Measurements from ENCODE around the gene POLL. TPM values are rescaled to one million over a fixed set of nuclear protein-coding genes. Genes with fewer than 3 reads are reported as not detected.

The POLL gene
- polyA plus RNA-seq, 2 of the 4 experiments (the other 2 are of a cell fraction), result 13.3 to 16.7 TPM

DNA sequence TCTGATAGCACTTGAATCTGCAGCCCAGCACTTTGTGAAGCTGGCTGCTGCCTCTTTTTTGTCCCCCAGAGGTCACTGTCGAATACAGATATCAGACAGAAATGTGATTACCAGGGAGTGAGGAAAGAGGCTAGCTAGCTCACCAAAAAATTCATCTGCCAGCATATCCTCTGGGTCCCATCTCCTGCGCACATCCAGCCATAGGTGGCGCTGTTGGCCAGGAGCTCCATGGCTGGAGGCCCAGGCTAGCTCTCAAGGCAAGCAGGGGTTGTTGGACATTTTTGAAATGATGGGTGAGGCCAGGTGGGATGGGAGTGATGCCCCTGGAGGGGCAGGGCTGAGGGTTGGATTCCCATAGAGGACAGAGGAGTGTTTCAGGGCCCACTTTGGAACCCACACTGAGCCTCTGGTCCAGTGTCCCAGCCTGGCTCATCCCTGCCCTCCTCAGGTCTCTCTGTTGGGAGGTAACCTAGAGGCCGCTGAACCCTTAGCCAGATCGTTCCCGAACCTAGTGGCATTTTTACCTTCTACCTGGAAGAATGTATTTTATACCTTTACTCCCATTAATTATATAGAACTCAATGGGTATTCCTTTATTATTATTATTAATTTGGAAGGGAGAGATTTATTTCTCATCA lies 14.8 kb upstream of the POLL start:
- no peaks in the 10 kb centered on the region for H3K9me3 ChIP-seq
- H3K4me3 ChIP-seq, result no peak overlapping the region
- ATAC-seq (peak; percentile 88 to 98), DNase-seq (ENCODE audit: low read depth in 1 of 2, low spot score in 1 of 2) (peak; percentile 79 to 86), FAIRE-seq (peak; percentile 39)
- H3K4me2 ChIP-seq, result no peak overlapping the region
- H3K4me1 ChIP-seq, result no peaks in the 10 kb centered on the region
- CTCF ChIA-PET, result interaction anchor here (0.5 to 8.8 kb wide), 27 partner anchors 9 to 466 kb away, joined by 3 to 106 read pairs (median 4); partner anchors contain the start of genes DPCD, KCNIP2, NPM3 and POLL
- TF ChIP-seq JUNB (IDR thresholded peaks at IDR 0.05) (no peak), RAD21 (conservative IDR thresholded peaks at IDR 0.05 in 1 of 2, IDR thresholded peaks at IDR 0.05 in 1 of 2) (peak; percentile 72 to 76), SMC3 (IDR thresholded peaks at IDR 0.05) (peak; percentile 46; the same call in 2 of the 3 replicates), CHD4 (IDR thresholded peaks at IDR 0.05; ENCODE audit: borderline replicate concordance) (no peak)
- TF ChIP-seq, protein P1, sequence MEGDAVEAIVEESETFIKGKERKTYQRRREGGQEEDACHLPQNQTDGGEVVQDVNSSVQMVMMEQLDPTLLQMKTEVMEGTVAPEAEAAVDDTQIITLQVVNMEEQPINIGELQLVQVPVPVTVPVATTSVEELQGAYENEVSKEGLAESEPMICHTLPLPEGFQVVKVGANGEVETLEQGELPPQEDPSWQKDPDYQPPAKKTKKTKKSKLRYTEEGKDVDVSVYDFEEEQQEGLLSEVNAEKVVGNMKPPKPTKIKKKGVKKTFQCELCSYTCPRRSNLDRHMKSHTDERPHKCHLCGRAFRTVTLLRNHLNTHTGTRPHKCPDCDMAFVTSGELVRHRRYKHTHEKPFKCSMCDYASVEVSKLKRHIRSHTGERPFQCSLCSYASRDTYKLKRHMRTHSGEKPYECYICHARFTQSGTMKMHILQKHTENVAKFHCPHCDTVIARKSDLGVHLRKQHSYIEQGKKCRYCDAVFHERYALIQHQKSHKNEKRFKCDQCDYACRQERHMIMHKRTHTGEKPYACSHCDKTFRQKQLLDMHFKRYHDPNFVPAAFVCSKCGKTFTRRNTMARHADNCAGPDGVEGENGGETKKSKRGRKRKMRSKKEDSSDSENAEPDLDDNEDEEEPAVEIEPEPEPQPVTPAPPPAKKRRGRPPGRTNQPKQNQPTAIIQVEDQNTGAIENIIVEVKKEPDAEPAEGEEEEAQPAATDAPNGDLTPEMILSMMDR (IDR thresholded peaks at IDR 0.05), result peak; percentile 78
- WGBS (ENCODE audit: missing lambda C conversion rate), result 40% methylated on average over 6 of the region's 6 CpGs
- H3K27ac ChIP-seq, result no peak overlapping the region
- POLR2A ChIA-PET, result interaction anchor here (1.2 kb wide), 1 partner anchor 8 kb away, joined by 3 read pairs; no protein-coding TSS in a partner anchor

DNA sequence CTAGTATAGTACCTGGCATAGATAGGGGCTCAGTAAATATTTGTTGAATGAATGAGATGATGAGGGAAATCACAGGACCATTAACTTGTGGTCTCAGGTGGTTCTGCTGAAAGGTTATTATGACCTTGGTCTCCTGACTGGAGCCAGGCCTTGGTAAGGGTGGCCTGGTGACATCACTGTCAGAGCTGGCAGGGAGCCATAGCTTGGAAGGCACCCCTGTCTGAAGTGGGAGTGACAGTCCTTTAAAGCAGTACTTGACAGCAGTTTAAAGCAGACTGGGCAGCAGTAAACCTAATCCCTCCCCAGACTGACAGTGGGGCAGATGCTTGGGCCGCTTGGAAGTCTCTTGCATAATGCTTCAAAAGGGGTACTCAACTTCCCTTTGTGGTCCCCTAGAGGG lies 13.5 kb upstream of the POLL start:
- no peaks in the 10 kb centered on the region for H3K4me1 ChIP-seq
- H3K4me3 ChIP-seq, result no peak overlapping the region
- CTCF ChIA-PET, result interaction anchor here (0.7 to 8.8 kb wide), 11 partner anchors 8 to 472 kb away, joined by 3 to 106 read pairs (median 6); partner anchors contain the start of gene NPM3
- POLR2A ChIA-PET, result no interaction called here
- H3K4me2 ChIP-seq, result no peak overlapping the region
- 67% methylated on average over 1 of the region's 1 CpG for WGBS (ENCODE audit: missing lambda C conversion rate)
- ATAC-seq (no peak), FAIRE-seq (no peak), DNase-seq (ENCODE audit: low read depth in 1 of 2, low spot score in 1 of 2) (no peak)
- H3K9me3 ChIP-seq, result no peaks in the 10 kb centered on the region
- TF ChIP-seq ZFP36 (IDR thresholded peaks at IDR 0.05; ENCODE audit: borderline replicate concordance, partially characterized antibody) (no peak), MAZ (IDR thresholded peaks at IDR 0.05; ENCODE audit: borderline replicate concordance, low read depth, low read length) (no peak), CBX8 (IDR thresholded peaks at IDR 0.05) (no peak), EP300 (IDR thresholded peaks at IDR 0.05) (no peak), EHF (CRISPR knock-in tag; IDR thresholded peaks at IDR 0.05) (no peak), JUN (IDR thresholded peaks at IDR 0.05) (no peak), FOSL2 (IDR thresholded peaks at IDR 0.05) (no peak), FOSL2 (CRISPR knock-in tag; IDR thresholded peaks at IDR 0.05) (no peak), HEYL (CRISPR knock-in tag; IDR thresholded peaks at IDR 0.05) (no peak), GATA3 (IDR thresholded peaks at IDR 0.05; ENCODE audit: borderline replicate concordance) (no peak)
- TF ChIP-seq, protein P2, sequence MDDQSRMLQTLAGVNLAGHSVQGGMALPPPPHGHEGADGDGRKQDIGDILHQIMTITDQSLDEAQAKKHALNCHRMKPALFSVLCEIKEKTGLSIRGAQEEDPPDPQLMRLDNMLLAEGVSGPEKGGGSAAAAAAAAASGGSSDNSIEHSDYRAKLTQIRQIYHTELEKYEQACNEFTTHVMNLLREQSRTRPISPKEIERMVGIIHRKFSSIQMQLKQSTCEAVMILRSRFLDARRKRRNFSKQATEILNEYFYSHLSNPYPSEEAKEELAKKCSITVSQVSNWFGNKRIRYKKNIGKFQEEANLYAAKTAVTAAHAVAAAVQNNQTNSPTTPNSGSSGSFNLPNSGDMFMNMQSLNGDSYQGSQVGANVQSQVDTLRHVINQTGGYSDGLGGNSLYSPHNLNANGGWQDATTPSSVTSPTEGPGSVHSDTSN (IDR thresholded peaks at IDR 0.05), result no peak
- TF ChIP-seq, protein P3, sequence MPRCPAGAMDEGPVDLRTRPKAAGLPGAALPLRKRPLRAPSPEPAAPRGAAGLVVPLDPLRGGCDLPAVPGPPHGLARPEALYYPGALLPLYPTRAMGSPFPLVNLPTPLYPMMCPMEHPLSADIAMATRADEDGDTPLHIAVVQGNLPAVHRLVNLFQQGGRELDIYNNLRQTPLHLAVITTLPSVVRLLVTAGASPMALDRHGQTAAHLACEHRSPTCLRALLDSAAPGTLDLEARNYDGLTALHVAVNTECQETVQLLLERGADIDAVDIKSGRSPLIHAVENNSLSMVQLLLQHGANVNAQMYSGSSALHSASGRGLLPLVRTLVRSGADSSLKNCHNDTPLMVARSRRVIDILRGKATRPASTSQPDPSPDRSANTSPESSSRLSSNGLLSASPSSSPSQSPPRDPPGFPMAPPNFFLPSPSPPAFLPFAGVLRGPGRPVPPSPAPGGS (IDR thresholded peaks at IDR 0.05), result no peak
- TF ChIP-seq, protein P1 (IDR thresholded peaks at IDR 0.05), result no peak
- TF ChIP-seq, protein P4, sequence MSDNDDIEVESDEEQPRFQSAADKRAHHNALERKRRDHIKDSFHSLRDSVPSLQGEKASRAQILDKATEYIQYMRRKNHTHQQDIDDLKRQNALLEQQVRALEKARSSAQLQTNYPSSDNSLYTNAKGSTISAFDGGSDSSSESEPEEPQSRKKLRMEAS (IDR thresholded peaks at IDR 0.05), result no peak
- TF ChIP-seq, protein P5, sequence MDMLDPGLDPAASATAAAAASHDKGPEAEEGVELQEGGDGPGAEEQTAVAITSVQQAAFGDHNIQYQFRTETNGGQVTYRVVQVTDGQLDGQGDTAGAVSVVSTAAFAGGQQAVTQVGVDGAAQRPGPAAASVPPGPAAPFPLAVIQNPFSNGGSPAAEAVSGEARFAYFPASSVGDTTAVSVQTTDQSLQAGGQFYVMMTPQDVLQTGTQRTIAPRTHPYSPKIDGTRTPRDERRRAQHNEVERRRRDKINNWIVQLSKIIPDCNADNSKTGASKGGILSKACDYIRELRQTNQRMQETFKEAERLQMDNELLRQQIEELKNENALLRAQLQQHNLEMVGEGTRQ (IDR thresholded peaks at IDR 0.05), result no peak
- no peak overlapping the region for H3K27ac ChIP-seq
